HCT116 (cell line): ENCODE data around the gene ARPC5. TPM values are rescaled to one million over a fixed set of nuclear protein-coding genes. Genes with fewer than 3 reads are reported as not detected.

ENCODE experiments used
- ATAC-seq: fragments of 200-7000 bp; cut with Tn5 transposase; 2 replicates; pipeline ENCODE4 v1.9.1; 2020; ENCODE audit warnings: mild to moderate bottlenecking, moderate library complexity
- BruUV-seq: library from RNA; stranded (reverse); fragments of 400-500 nt; replicated peaks from 2 replicates; lab custom pipeline; 2021; lab: Mats Ljungman, UMichigan
- CTCF ChIA-PET: fragments of 300-600 bp; sonication (Branson Sonifier 250); formaldehyde crosslinking; loops from one replicate; lab custom pipeline; 2021; ENCODE audit warnings: antibody characterized with exemption; lab: Charles Lee
- POLR2A ChIA-PET: fragments of 300-600, 350-600 bp; sonication (Branson Sonifier 250); formaldehyde crosslinking; loops from one replicate; lab custom pipeline; 2021; ENCODE audit warnings: antibody characterized with exemption; lab: Charles Lee
- RAD21 ChIA-PET, 2 experiments: fragments of 300-600 bp; sonication (Branson Sonifier 250); formaldehyde crosslinking; loops; one replicate each; lab custom pipeline; 2023; ENCODE audit warnings: low total read pairs in 2 of 2; ENCODE audit not compliant: uncharacterized antibody in 2 of 2, unreplicated experiment in 2 of 2, low non-redundant PET in 1 of 2; lab: Charles Lee
- DNase-seq: peaks from one replicate; pipeline ENCODE4 v3.0.0-alpha.2; 2010; ENCODE audit warnings: low read depth, low spot score
- H2AFZ ChIP-seq: fragments of 200-600 bp; shearing (Covaris generic), sonication (generic); 2 replicates; pipeline ENCODE4 v1.6.1; 2017; ENCODE audit warnings: low read depth, mixed run types, mixed read lengths, antibody characterized with exemption, low read length; ENCODE audit not compliant: poor library complexity, severe bottlenecking
- H3K27ac ChIP-seq: 2 replicates; pipeline ENCODE4 v1.5.1; 2012; ENCODE audit warnings: low read depth, low read length
- H3K27me3 ChIP-seq: fragments of 200-600 bp; sonication (generic); 2 replicates; pipeline ENCODE4 v1.6.1; 2016; ENCODE audit warnings: mixed run types, low read length, mixed read lengths; ENCODE audit not compliant: insufficient read depth
- H3K36me3 ChIP-seq, 2 experiments: fragments of 200-500 bp in 1 of 2; fragments of 200-600 bp in 1 of 2; sonication (Bioruptor generic) in 1 of 2; sonication (generic) in 1 of 2; 2 replicates each; pipeline versions ENCODE4 v1.5.1 to v1.6.1; 2014 to 2016; ENCODE audit warnings: low read length in 2 of 2, inconsistent platforms in 1 of 2, mixed read lengths in 1 of 2, mixed run types in 1 of 2; ENCODE audit not compliant: insufficient read depth in 2 of 2, control insufficient read depth in 1 of 2
- H3K4me1 ChIP-seq, 2 experiments: fragments of 200-600 bp in 1 of 2; sonication (generic) in 1 of 2; 2 replicates each; pipeline versions ENCODE4 v1.5.1 to v1.6.1; 2012 to 2017; ENCODE audit warnings: low read length in 2 of 2, inconsistent platforms in 1 of 2, mild to moderate bottlenecking in 1 of 2, mixed read lengths in 1 of 2, mixed run types in 1 of 2, moderate library complexity in 1 of 2; ENCODE audit not compliant: insufficient read depth in 2 of 2, control insufficient read depth in 1 of 2
- H3K4me2 ChIP-seq: fragments of 200-600 bp; sonication (generic); 2 replicates; pipeline ENCODE4 v1.6.1; 2017; ENCODE audit warnings: mixed run types, low read length, mixed read lengths
- H3K4me3 ChIP-seq, 2 experiments: fragments of 200-600 bp in 1 of 2; sonication (generic) in 1 of 2; replicated peaks in 1 of 2; 2 replicates each; pipeline ENCODE4 v1.5.1; 2011 to 2016; ENCODE audit warnings: low read length in 2 of 2, control low read depth in 1 of 2, low read depth in 1 of 2, mild to moderate bottlenecking in 1 of 2, mixed read lengths in 1 of 2, mixed run types in 1 of 2
- H3K79me2 ChIP-seq: fragments of 200-600 bp; sonication (generic); 2 replicates; pipeline ENCODE4 v1.6.1; 2017; ENCODE audit warnings: mild to moderate bottlenecking, mixed run types, low read length, moderate library complexity, mixed read lengths; ENCODE audit not compliant: insufficient read depth
- H3K9ac ChIP-seq: fragments of 200-600 bp; sonication (generic); 2 replicates; pipeline ENCODE4 v1.6.1; 2016; ENCODE audit warnings: low read length, mixed read lengths
- H3K9me2 ChIP-seq: fragments of 200-600 bp; sonication (generic), shearing (Covaris generic); 2 replicates; pipeline ENCODE4 v1.6.1; 2017; ENCODE audit warnings: mixed run types, mild to moderate bottlenecking, moderate library complexity; ENCODE audit not compliant: insufficient read depth
- H3K9me3 ChIP-seq, 2 experiments: fragments of 200-500 bp in 1 of 2; fragments of 200-600 bp in 1 of 2; sonication (Bioruptor generic) in 1 of 2; sonication (generic) in 1 of 2; 2 replicates each; pipeline ENCODE4 v1.6.1; 2014 to 2017; ENCODE audit warnings: low read length in 2 of 2, mixed read lengths in 2 of 2, inconsistent platforms in 1 of 2, low read depth in 1 of 2, mild to moderate bottlenecking in 1 of 2, mixed run types in 1 of 2, moderate library complexity in 1 of 2; ENCODE audit not compliant: control insufficient read depth in 1 of 2, insufficient read depth in 1 of 2
- H4K20me1 ChIP-seq: fragments of 200-600 bp; sonication (generic), shearing (Covaris generic); 2 replicates; pipeline ENCODE4 v1.6.1; 2017; ENCODE audit warnings: mixed run types, mild to moderate bottlenecking, moderate library complexity; ENCODE audit not compliant: insufficient read depth
- ATF3 ChIP-seq: IDR thresholded peaks from 2 replicates; pipeline ENCODE4 v1.6.1; 2012
- CBX3 ChIP-seq: IDR thresholded peaks from 2 replicates; pipeline ENCODE4 v1.6.1; 2012; ENCODE audit warnings: low read depth
- CEBPB ChIP-seq: IDR thresholded peaks from 2 replicates; pipeline ENCODE4 v1.6.1; 2012; ENCODE audit warnings: low read depth
- EZH2phosphoT487 ChIP-seq: fragments of 200-600 bp; IDR thresholded peaks from 2 replicates; pipeline ENCODE4 v1.6.1; 2018; ENCODE audit warnings: antibody characterized with exemption, borderline replicate concordance
- FOSL1 ChIP-seq: IDR thresholded peaks from 2 replicates; pipeline ENCODE4 v1.6.1; 2012; ENCODE audit warnings: low read depth
- MAX ChIP-seq: IDR thresholded peaks from 2 replicates; pipeline ENCODE4 v1.6.1; 2012
- POLR2AphosphoS5 ChIP-seq: IDR thresholded peaks from 2 replicates; pipeline ENCODE4 v1.6.1; 2011; ENCODE audit warnings: mild to moderate bottlenecking, low read depth, low read length, moderate library complexity
- SIN3A ChIP-seq: IDR thresholded peaks from 2 replicates; pipeline ENCODE4 v1.6.1; 2012; ENCODE audit warnings: low read depth
- SP1 ChIP-seq: IDR thresholded peaks from 2 replicates; pipeline ENCODE4 v1.6.1; 2012; ENCODE audit warnings: low read depth
- SRF ChIP-seq: IDR thresholded peaks from 2 replicates; pipeline ENCODE4 v1.6.1; 2012; ENCODE audit warnings: low read depth
- YY1 ChIP-seq: IDR thresholded peaks from 2 replicates; pipeline ENCODE4 v1.6.1; 2011; ENCODE audit warnings: low read length, low read depth, moderate library complexity, mild to moderate bottlenecking; ENCODE audit not compliant: insufficient replicate concordance; ENCODE audit errors: extremely low read depth
- ZNF274 ChIP-seq: fragments of 200-500 bp; sonication (Bioruptor generic); IDR thresholded peaks from 2 replicates; pipeline ENCODE4 v1.6.1; 2014; ENCODE audit warnings: mild to moderate bottlenecking, low read depth, low read length, inconsistent platforms
- intact Hi-C: fragments of 100-400 bp; cut with micrococcal nuclease; formaldehyde crosslinking; loops from 2 replicates; pipeline ENCODE4 v1.10.0; 2022
- total RNA-seq: library from RNA; stranded (reverse); gene quantifications from one replicate; pipeline ENCODE4 v1.2.1, GENCODE V29; 2021; ENCODE audit not compliant: unreplicated experiment
- TF ChIP-seq, protein P1 (sequence below), 3 experiments: fragments of 200-600 bp in 1 of 3; sonication (generic) in 1 of 3; IDR thresholded peaks in 2 of 3; conservative IDR thresholded peaks in 1 of 3; 2 replicates each; pipeline ENCODE4 v1.5.1; 2012 to 2017; ENCODE audit warnings: low read depth in 2 of 3, low read length in 2 of 3, antibody characterized with exemption in 1 of 3, borderline replicate concordance in 1 of 3, control low read depth in 1 of 3, mild to moderate bottlenecking in 1 of 3, mixed read lengths in 1 of 3, mixed run types in 1 of 3, moderate library complexity in 1 of 3; ENCODE audit not compliant: insufficient read depth in 1 of 3

ARPC5 gene
- total RNA-seq, 1 experiment from 2014 or later, result 71.5 TPM

GRCh38 chr1:183645531-183645930, 9.9 kb upstream of the ARPC5 start:
- Histone ChIP-seq H3K27me3 (0 out of 2 replicates have a peak, but pooled peaks cover 8% of the 10 kb centered on the region), H3K9ac (no peak overlapping the region), H3K36me3 (no peaks in the 10 kb centered on the region), H3K79me2 (no peaks in the 10 kb centered on the region), H3K4me1 (no peaks in the 10 kb centered on the region), H3K4me3 (no peak overlapping the region), H3K9me2 (no peaks in the 10 kb centered on the region), H3K9me3 (no peaks in the 10 kb centered on the region), H3K4me2 (no peak overlapping the region), H3K27ac (no peak overlapping the region), H4K20me1 (no peaks in the 10 kb centered on the region), H2AFZ (no peak overlapping the region)
- ChIA-PET CTCF (interaction anchor here (0.9 to 1.6 kb wide), 3 partner anchors 10 to 271 kb away, joined by 3 to 6 read pairs (median 5); no protein-coding TSS in a partner anchor), POLR2A (no interaction called here), RAD21 (no interaction called here)
- intact Hi-C loops, result no loop called here
- DNase-seq (no peak), ATAC-seq (no peak)
- TF ChIP-seq ATF3 (no peak), POLR2AphosphoS5 (no peak), CEBPB (no peak), MAX (no peak), SRF (no peak), SIN3A (no peak)
- no TSS peak for BruUV-seq

- no peak overlapping the region for H3K4me3 ChIP-seq
- no peaks in the 10 kb centered on the region for H3K79me2 ChIP-seq
- ATAC-seq, result no peak
- DNase-seq, result no peak
- H3K9ac ChIP-seq, result no peak overlapping the region
- ChIA-PET CTCF (no interaction called here), RAD21 (no interaction called here), POLR2A (no interaction called here)
- H3K9me2 ChIP-seq, result no peaks in the 10 kb centered on the region
- 0 out of 2 replicates have a peak, but pooled peaks cover 3% of the 10 kb centered on the region for H3K27me3 ChIP-seq
- H3K36me3 ChIP-seq, result no peaks in the 10 kb centered on the region
- no peak overlapping the region for H3K4me2 ChIP-seq
- H3K4me1 ChIP-seq, result no peaks in the 10 kb centered on the region
- H3K27ac ChIP-seq, result no peak overlapping the region
- no peak overlapping the region for H2AFZ ChIP-seq
- H3K9me3 ChIP-seq, result no peaks in the 10 kb centered on the region
- H4K20me1 ChIP-seq, result no peaks in the 10 kb centered on the region
- intact Hi-C loops, result no loop called here
- BruUV-seq, result no TSS peak
- TF ChIP-seq SIN3A, result no peak
- no peak for TF ChIP-seq ATF3
- TF ChIP-seq CEBPB, result no peak
- TF ChIP-seq FOSL1, result no peak
- no peak for TF ChIP-seq CBX3
- no peak for TF ChIP-seq SRF
- TF ChIP-seq, protein P1, sequence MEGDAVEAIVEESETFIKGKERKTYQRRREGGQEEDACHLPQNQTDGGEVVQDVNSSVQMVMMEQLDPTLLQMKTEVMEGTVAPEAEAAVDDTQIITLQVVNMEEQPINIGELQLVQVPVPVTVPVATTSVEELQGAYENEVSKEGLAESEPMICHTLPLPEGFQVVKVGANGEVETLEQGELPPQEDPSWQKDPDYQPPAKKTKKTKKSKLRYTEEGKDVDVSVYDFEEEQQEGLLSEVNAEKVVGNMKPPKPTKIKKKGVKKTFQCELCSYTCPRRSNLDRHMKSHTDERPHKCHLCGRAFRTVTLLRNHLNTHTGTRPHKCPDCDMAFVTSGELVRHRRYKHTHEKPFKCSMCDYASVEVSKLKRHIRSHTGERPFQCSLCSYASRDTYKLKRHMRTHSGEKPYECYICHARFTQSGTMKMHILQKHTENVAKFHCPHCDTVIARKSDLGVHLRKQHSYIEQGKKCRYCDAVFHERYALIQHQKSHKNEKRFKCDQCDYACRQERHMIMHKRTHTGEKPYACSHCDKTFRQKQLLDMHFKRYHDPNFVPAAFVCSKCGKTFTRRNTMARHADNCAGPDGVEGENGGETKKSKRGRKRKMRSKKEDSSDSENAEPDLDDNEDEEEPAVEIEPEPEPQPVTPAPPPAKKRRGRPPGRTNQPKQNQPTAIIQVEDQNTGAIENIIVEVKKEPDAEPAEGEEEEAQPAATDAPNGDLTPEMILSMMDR (IDR thresholded peaks at IDR 0.05 in 2 of 3, conservative IDR thresholded peaks at IDR 0.05 in 1 of 3; ENCODE audit: borderline replicate concordance in 1 of 3, insufficient read depth in 1 of 3, low read depth in 2 of 3, low read length in 2 of 3), result no peak
- no peak for TF ChIP-seq YY1
- TF ChIP-seq POLR2AphosphoS5, result no peak
- TF ChIP-seq MAX, result no peak
- no peak for TF ChIP-seq ZNF274
- no peak for TF ChIP-seq EZH2phosphoT487
- no peak for TF ChIP-seq SP1
Measured at GRCh38 chr1:183642166-183642565, 6.6 kb upstream of the ARPC5 start.
